GM19467 (cell line): Measurements from ENCODE around the gene OSCAR.

Experiments
- ATAC-seq: cut with Tn5 transposase; IDR thresholded peaks from one replicate; pipeline ENCODE4 v1.9.1; 2021; ENCODE audit warnings: mild to moderate bottlenecking, moderate library complexity; ENCODE audit not compliant: unreplicated experiment

OSCAR gene

GRCh38 chr19:54095136-54095858 is 5.3 kb downstream of the OSCAR start:
- no peak for ATAC-seq

DNA sequence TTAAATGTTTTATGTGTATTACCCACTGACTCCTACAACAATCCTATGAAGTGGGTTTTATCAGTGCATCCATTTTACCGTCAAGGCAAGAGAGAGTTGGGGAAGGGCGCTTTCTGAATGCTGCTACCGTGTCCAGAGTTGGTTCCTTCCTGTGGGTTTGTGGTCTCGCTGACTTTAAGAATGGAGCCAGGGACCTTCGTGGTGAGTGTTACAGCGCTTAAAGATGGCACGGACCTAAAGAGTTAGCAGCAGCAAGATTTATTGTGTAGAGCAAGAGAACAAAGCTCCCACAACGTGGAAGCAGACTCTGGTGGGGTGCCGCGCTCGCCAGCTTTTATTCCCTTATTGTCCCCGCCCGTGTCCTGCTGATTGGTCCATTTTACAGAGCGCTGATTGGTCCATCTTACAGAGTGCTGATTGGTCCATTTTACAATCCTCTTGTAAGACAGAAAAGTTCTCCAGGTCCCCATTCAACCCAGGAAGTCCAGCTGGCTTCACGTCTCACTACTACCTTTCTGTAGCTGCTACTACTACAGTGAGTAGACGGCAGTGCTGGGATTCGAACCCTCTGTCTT is 6.1 kb downstream of the OSCAR start:
- no peak for ATAC-seq

GRCh38 chr19:54084410-54084809 is 16.2 kb downstream of the OSCAR start:
- no peak for ATAC-seq

DNA sequence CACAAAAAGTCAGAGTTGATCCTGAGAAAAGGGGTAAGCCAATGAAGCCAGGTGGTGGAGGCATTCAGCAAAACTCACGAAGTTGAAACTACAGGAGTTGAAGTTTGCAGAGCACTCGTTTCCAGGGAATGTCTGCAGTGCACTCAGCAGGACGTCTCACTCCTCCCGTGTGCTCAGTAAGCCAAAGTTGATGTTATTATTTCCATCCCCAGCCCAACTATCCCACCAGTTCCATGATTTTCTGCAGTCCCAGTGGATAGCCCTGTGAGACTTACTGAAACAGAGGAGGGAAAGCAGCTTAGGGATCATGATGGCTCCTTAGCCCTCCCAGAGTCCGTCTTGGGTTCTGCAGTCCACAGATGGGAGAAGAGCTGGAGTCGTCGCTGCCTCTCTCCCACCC is 19.6 kb downstream of the OSCAR start, which contains the start of gene TARM1:
TSS of gene TARM1 (minus strand) at position 334 of the 400 bp plus-strand sequence. CDS start at position 309, 25 bp downstream.
- ATAC-seq = no peak

- no peak for ATAC-seq
Observed at GRCh38 chr19:54077334-54077733, 23.3 kb downstream of the OSCAR start.

DNA sequence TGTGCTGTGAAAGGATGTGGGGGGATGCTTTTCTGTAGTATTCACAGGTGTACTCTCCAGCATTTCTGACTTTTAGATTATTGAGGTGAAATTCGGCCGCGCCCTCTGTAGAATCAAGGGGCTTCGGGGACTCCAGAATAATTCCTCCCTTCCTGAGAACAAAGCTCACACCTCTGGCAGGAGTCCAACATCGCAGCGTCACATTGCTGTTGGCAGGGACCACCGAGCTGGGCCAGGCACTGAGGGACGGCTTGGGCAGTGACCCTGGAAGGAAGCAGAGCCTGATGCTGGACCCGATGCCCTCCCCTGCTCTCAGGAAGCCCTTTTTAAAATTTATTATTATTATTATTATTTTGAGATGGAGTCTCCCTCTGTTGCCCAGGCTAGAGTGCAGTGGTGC is 25.8 kb downstream of the OSCAR start:
- ATAC-seq = no peak

DNA sequence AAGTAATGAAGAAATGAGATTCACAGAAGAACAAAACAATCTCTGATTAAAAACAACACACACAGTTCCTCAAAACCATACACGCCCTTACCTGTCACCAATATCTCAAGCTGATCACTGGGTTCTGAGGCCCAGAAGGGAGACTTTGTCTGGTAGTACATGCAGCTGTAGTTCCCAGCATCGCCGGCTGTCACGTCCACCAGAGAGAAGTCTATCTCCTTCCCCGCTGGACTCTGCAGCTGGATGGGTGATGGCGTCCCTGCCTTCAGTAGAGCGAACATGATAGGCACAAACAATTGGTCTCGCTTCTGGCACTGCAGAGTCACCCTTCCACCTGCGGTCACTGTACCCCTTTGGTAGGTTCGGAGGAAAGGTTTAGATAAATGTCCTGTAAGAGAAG is 26.8 kb downstream of the OSCAR start:
- no peak for ATAC-seq

- no peak for ATAC-seq
Observed at GRCh38 chr19:54069470-54069869, 31.1 kb downstream of the OSCAR start.

DNA sequence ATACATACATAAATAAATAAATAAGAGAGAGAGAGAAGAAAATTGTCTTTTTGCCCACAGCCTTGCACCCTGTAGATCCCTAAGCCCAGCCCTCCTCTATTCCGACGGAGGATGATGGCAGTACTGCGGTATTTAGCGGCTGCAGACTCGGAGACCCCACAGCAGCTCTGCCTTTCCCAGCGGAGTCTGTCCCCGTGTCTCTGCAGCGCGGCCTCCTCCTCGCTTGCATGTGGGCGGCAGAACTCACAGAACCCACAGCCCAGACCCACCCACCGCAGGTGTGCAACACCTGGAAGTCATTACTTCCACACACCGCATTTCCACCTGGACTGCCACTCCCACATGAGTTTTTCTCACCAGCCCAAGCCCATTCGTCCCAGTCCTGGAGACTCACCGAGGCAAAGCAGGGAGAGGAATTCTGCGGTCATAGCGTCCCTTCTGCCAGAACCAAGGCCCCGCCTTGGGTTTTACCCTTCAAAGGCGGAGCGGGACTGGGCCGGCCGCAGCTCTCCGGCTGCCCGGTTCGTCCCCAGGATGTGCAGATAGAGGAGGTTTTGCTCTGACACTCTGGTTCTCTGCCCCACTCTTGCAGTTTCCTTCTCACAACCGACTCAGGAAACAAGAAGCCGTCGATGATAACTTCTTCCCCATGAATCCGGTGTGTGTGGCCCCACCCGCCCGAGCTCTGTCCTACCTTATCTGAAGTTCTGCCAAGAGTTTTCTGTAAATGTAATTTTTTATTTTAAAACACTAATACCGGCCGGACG is 37.1 kb downstream of the OSCAR start, which contains the start of gene VSTM1:
TSS of gene VSTM1 (minus strand) at position 548 of the 767 bp plus-strand sequence. CDS start at position 428, 120 bp downstream.
- no peak for ATAC-seq

DNA sequence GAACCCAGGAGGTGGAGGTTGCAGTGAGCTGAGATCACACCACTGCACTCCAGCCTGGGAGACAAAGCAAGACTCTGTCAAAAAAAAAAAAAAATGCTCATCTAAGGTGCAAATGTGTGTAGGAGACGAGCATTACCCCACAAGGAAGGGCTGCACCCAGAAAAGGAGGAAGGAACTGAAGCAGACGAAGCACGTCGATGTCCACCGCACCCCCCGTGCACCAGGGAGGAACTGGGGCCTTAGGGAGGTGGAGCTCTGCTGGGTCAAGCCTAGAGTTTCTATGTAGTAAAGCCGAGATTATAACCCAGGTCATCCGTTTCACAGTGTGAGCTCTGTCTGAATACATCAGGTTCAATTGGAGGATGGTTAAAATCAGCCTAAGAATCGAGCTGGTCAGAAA is 38.0 kb downstream of the OSCAR start:
- no peak for ATAC-seq

DNA sequence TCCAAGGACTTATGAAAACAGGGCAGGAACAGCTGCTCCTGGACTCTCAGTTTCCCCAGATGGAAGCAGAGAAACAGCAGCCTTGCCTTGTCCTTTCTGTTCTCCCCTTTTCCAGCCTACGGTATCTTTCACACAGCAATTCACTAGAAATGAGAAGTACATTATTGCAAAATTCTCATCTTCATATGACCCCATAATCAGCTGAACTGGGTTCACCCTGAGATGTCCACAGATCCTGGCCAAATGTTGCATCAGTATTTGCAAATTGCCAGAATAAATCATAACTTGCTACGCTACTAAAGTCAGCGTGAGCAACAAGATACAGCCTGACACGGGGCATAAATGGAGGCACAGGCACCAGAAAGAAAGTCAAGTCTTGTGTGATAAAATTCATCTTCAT is 53.0 kb downstream of the OSCAR start:
- no peak for ATAC-seq

DNA sequence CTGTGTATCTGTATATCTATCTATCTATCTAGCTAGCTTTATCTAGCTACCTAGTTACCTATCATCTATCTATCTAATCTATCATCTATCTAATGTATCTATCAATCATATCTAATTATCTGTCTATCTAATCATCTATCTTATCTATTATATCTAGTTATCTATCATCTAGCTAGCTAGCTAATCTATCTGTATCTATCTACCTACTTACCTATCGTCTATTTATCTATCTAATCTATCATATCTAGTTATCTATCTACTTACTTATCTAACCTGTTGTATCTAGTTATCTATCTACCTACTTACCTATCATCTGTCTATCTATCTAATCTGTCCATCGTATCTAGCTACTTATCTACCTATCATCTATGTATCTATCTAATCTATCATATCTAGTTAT is 54.8 kb downstream of the OSCAR start:
- no peak for ATAC-seq
